K562 (cell line): ENCODE data around the gene HMOX2. TPM values are rescaled to one million over a fixed set of nuclear protein-coding genes. Genes with fewer than 3 reads are reported as not detected.
A peak's percentile ranks its signal among the peaks of the same experiment; 100 is the strongest.

Source experiments
- ATF1 ChIP-seq, 2 experiments: fragments of 450-650 bp in 1 of 2; IDR thresholded peaks; 2 replicates each; pipeline ENCODE4 v1.6.1; 2016; ENCODE audit warnings: missing compliant biosample characterization in 1 of 2, missing genetic modification characterization in 1 of 2
- CHD1 ChIP-seq: fragments of 200-600 bp; sonication (generic); IDR thresholded peaks from one replicate; pipeline ENCODE4 v1.6.1; 2012; ENCODE audit warnings: mild to moderate bottlenecking, moderate library complexity, low read length, inconsistent platforms
- CREB1 ChIP-seq, 2 experiments: sonication (generic) in 1 of 2; formaldehyde crosslinking in 1 of 2; IDR thresholded peaks; 2 replicates each; pipeline versions ENCODE4 v1.6.1 to v1.8.0; 2012 to 2022; ENCODE audit warnings: inconsistent platforms in 1 of 2, mild to moderate bottlenecking in 1 of 2, missing genetic modification reagents in 1 of 2, moderate library complexity in 1 of 2
- KDM2B ChIP-seq: fragments of 250-450 bp; sonication (Bioruptor Pico); IDR thresholded peaks from 2 replicates; pipeline ENCODE4 v1.8.0; 2021; ENCODE audit warnings: mild to moderate bottlenecking, moderate library complexity
- MAFK ChIP-seq: IDR thresholded peaks from 2 replicates; pipeline ENCODE4 v1.6.1; 2011; ENCODE audit warnings: low read length, improper control_type of control experiment
- NFIC ChIP-seq: fragments of 450-650 bp; IDR thresholded peaks from 2 replicates; pipeline ENCODE4 v1.6.1; 2017; ENCODE audit warnings: mild to moderate bottlenecking, inconsistent platforms
- PHB ChIP-seq: fragments of 250-450 bp; sonication (Bioruptor Pico); IDR thresholded peaks from 2 replicates; pipeline ENCODE4 v1.5.0; 2021
- PHTF2 ChIP-seq: fragments of 250-450 bp; sonication (Bioruptor Pico); IDR thresholded peaks from 2 replicates; pipeline ENCODE4 v1.5.0; 2021; ENCODE audit warnings: mild to moderate bottlenecking
- ZNF12 ChIP-seq: sonication (generic); formaldehyde crosslinking; IDR thresholded peaks from 2 replicates; pipeline ENCODE4 v1.4.0; 2020; ENCODE audit warnings: mild to moderate bottlenecking, missing genetic modification reagents
- ZNF24 ChIP-seq: fragments of 450-650 bp; IDR thresholded peaks from 2 replicates; pipeline ENCODE4 v1.6.1; 2016
- polyA plus RNA-seq, 8 experiments: library from polyadenylated mRNA; depleted of rRNA in 4 of 8; stranded (reverse) in 5 of 8; unstranded in 3 of 8; fragments of >200 nt; fragmentation: Nextera tagmentation in 2 of 8; fragmentation: Illumina TruSeq in 1 of 8; extraction: Ambion mirVana in 2 of 8; extraction: Trizol in 1 of 8; gene quantifications; 2 replicates each; pipeline versions ENCODE4 v1.2.1 to v1.2.3, GENCODE V29; 2011 to 2014; ENCODE audit warnings: inconsistent platforms in 1 of 8, missing spikeins in 1 of 8
- total RNA-seq, 7 experiments: library from RNA; depleted of rRNA in 6 of 7; stranded (reverse); fragments of >200 nt in 6 of 7; fragmentation: Illumina TruSeq in 2 of 7; extraction: Trizol in 2 of 7; gene quantifications; 2 replicates each; pipeline versions ENCODE4 v1.2.1 to v1.2.3, GENCODE V29; 2011 to 2021; ENCODE audit warnings: low replicate concordance in 1 of 7
- TF ChIP-seq, protein P1 (sequence below): sonication (generic); formaldehyde crosslinking; IDR thresholded peaks from 2 replicates; pipeline ENCODE4 v1.4.0; 2020; ENCODE audit warnings: mild to moderate bottlenecking, missing genetic modification reagents
- TF ChIP-seq, protein P2 (sequence below), 2 experiments: fragments of 450-650 bp in 1 of 2; sonication (generic) in 1 of 2; formaldehyde crosslinking in 1 of 2; IDR thresholded peaks in 1 of 2; conservative IDR thresholded peaks in 1 of 2; 2 replicates each; pipeline versions ENCODE4 v1.6.1 to v1.8.1; 2016 to 2023; ENCODE audit warnings: mild to moderate bottlenecking in 2 of 2, moderate library complexity in 2 of 2, inconsistent platforms in 1 of 2, missing genetic modification reagents in 1 of 2

HMOX2 gene
- total and polyA plus RNA-seq, 9 of the 15 experiments (the other 6 are each of a cell fraction or from before 2014, with no cell fraction given): 26.8 to 87.4 (median 57.4) TPM

- TF ChIP-seq, protein P1, sequence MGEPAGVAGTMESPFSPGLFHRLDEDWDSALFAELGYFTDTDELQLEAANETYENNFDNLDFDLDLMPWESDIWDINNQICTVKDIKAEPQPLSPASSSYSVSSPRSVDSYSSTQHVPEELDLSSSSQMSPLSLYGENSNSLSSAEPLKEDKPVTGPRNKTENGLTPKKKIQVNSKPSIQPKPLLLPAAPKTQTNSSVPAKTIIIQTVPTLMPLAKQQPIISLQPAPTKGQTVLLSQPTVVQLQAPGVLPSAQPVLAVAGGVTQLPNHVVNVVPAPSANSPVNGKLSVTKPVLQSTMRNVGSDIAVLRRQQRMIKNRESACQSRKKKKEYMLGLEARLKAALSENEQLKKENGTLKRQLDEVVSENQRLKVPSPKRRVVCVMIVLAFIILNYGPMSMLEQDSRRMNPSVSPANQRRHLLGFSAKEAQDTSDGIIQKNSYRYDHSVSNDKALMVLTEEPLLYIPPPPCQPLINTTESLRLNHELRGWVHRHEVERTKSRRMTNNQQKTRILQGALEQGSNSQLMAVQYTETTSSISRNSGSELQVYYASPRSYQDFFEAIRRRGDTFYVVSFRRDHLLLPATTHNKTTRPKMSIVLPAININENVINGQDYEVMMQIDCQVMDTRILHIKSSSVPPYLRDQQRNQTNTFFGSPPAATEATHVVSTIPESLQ (CRISPR knock-in tag): no peak
- no peak for TF ChIP-seq KDM2B
- 0 out of 2 replicates have a peak, but pooled peaks have one; percentile 37 for TF ChIP-seq NFIC
- no peak for TF ChIP-seq ZNF12 (CRISPR knock-in tag)
- peak; percentile 53 for TF ChIP-seq CREB1 (IDR thresholded peaks at IDR 0.05)
- peak; percentile 44; the same call in 1 of the 2 replicates for TF ChIP-seq CREB1 (CRISPR knock-in tag; IDR thresholded peaks at IDR 0.05)
- TF ChIP-seq PHB: no peak
- TF ChIP-seq MAFK: no peak
- no peak for TF ChIP-seq ZNF24
- no peak for TF ChIP-seq CHD1
- TF ChIP-seq PHTF2 (CRISPR knock-in tag): no peak
- TF ChIP-seq, protein P2, sequence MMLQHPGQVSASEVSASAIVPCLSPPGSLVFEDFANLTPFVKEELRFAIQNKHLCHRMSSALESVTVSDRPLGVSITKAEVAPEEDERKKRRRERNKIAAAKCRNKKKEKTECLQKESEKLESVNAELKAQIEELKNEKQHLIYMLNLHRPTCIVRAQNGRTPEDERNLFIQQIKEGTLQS (IDR thresholded peaks at IDR 0.05): peak; percentile 78
- TF ChIP-seq, protein P2 (CRISPR knock-in tag; conservative IDR thresholded peaks at IDR 0.05): no peak
- no peak; the same call in 1 of the 2 replicates for TF ChIP-seq ATF1 (CRISPR knock-in tag; IDR thresholded peaks at IDR 0.05)
- peak; percentile 77 for TF ChIP-seq ATF1 (tag; IDR thresholded peaks at IDR 0.05)
These were observed 62.4 kb downstream of the HMOX2 start, which contains the start of gene CDIP1 (continued) for GRCh38 chr16:4538350-4539235.
